GM23338 (cell line): ENCODE results near the gene CAD. TPM values are rescaled to one million over a fixed set of nuclear protein-coding genes. Genes with fewer than 3 reads are reported as not detected.

Source experiments
- ATAC-seq: fragments of 200-7000 bp; cut with Tn5 transposase; 3 replicates; pipeline ENCODE4 v1.9.1; 2020
- DNase-seq: peaks from one replicate; pipeline ENCODE4 v3.0.0-alpha.2; 2015; ENCODE audit warnings: low spot score
- H2AFZ ChIP-seq: fragments of 200-600 bp; sonication (generic); 2 replicates; pipeline ENCODE4 v1.8.0; 2016; ENCODE audit warnings: antibody characterized with exemption, mild to moderate bottlenecking, moderate library complexity
- H3F3A ChIP-seq: fragments of 200-600 bp; sonication (generic); replicated peaks from 2 replicates; pipeline ENCODE4 v1.8.0; 2017; ENCODE audit warnings: antibody characterized with exemption, mixed run types, low read depth
- H3K27ac ChIP-seq: fragments of 200-600 bp; sonication (generic); 2 replicates; pipeline ENCODE4 v1.6.1; 2016; ENCODE audit warnings: low read depth
- H3K27me3 ChIP-seq: fragments of 200-600 bp; sonication (generic); 2 replicates; pipeline ENCODE4 v1.8.0; 2016; ENCODE audit warnings: mild to moderate bottlenecking, mixed run types, moderate library complexity; ENCODE audit not compliant: insufficient read depth
- H3K36me3 ChIP-seq: fragments of 200-600 bp; sonication (generic); 2 replicates; pipeline ENCODE4 v1.8.0; 2016; ENCODE audit warnings: mild to moderate bottlenecking; ENCODE audit not compliant: insufficient read depth
- H3K4me1 ChIP-seq: fragments of 200-600 bp; sonication (generic); 2 replicates; pipeline ENCODE4 v1.8.0; 2016; ENCODE audit warnings: mild to moderate bottlenecking, moderate library complexity; ENCODE audit not compliant: insufficient read depth
- H3K4me2 ChIP-seq: fragments of 200-600 bp; sonication (generic); 2 replicates; pipeline ENCODE4 v1.7.1; 2017; ENCODE audit warnings: mixed run types
- H3K4me3 ChIP-seq: fragments of 200-600 bp; sonication (generic); 2 replicates; pipeline ENCODE4 v1.6.1; 2016; ENCODE audit warnings: mixed run types
- H3K79me2 ChIP-seq: fragments of 200-600 bp; sonication (generic); replicated peaks from 2 replicates; pipeline ENCODE4 v1.8.0; 2017; ENCODE audit warnings: mild to moderate bottlenecking; ENCODE audit not compliant: insufficient read depth
- H3K9me2 ChIP-seq: fragments of 200-600 bp; sonication (generic); 2 replicates; pipeline ENCODE4 v1.8.0; 2017; ENCODE audit not compliant: insufficient read depth
- H4K20me1 ChIP-seq: fragments of 200-600 bp; sonication (generic); replicated peaks from 2 replicates; pipeline ENCODE4 v1.8.0; 2017; ENCODE audit warnings: mild to moderate bottlenecking; ENCODE audit not compliant: insufficient read depth
- H3K27ac Mint-ChIP-seq: 2 replicates; pipeline ENCODE4 v1.8.0; 2020; ENCODE audit warnings: inconsistent platforms, mild to moderate bottlenecking, moderate library complexity, mixed read lengths
- H3K27me3 Mint-ChIP-seq: 3 replicates; pipeline ENCODE4 v1.8.0; 2022; ENCODE audit warnings: low read depth, mild to moderate bottlenecking, moderate library complexity, mixed read lengths, inconsistent platforms; ENCODE audit not compliant: insufficient read depth, poor library complexity
- H3K36me3 Mint-ChIP-seq: 3 replicates; pipeline ENCODE4 v1.8.0; 2021; ENCODE audit warnings: low read depth, mild to moderate bottlenecking, inconsistent platforms, moderate library complexity, mixed read lengths
- H3K4me1 Mint-ChIP-seq: 3 replicates; pipeline ENCODE4 v1.8.0; 2020; ENCODE audit warnings: mild to moderate bottlenecking, inconsistent platforms, mixed read lengths
- H3K4me3 Mint-ChIP-seq: 3 replicates; pipeline ENCODE4 v1.8.0; 2021; ENCODE audit warnings: moderate library complexity, mild to moderate bottlenecking, inconsistent platforms, mixed read lengths
- H3K9me3 Mint-ChIP-seq: 3 replicates; pipeline ENCODE4 v1.8.0; 2020; ENCODE audit warnings: moderate library complexity, mild to moderate bottlenecking, inconsistent platforms, mixed read lengths
- CREB1 ChIP-seq: fragments of 250-450 bp; sonication (Bioruptor Pico); IDR thresholded peaks from 2 replicates; pipeline ENCODE4 v1.5.0; 2020; ENCODE audit warnings: low read depth, mild to moderate bottlenecking, moderate library complexity
- EZH2 ChIP-seq: fragments of 200-600 bp; sonication (generic); IDR thresholded peaks from one replicate; pipeline ENCODE4 v1.8.0; 2017; ENCODE audit warnings: antibody characterized with exemption, mild to moderate bottlenecking, low read depth; ENCODE audit not compliant: unreplicated experiment
- EZH2phosphoT487 ChIP-seq: fragments of 200-600 bp; sonication (generic); IDR thresholded peaks from one replicate; pipeline ENCODE4 v1.8.1; 2018; ENCODE audit warnings: antibody characterized with exemption; ENCODE audit not compliant: unreplicated experiment
- JUNB ChIP-seq: IDR thresholded peaks from one replicate; pipeline ENCODE4 v1.6.1; 2016; ENCODE audit warnings: antibody characterized with exemption; ENCODE audit not compliant: unreplicated experiment
- NANOG ChIP-seq: IDR thresholded peaks from 2 replicates; pipeline ENCODE4 v1.6.1; 2016; ENCODE audit warnings: antibody characterized with exemption, borderline replicate concordance
- POLR2AphosphoS5 ChIP-seq: IDR thresholded peaks from 2 replicates; pipeline ENCODE4 v1.6.1; 2016; ENCODE audit warnings: antibody characterized with exemption, low read depth
- STAT1 ChIP-seq: IDR thresholded peaks from one replicate; pipeline ENCODE4 v1.6.1; 2016; ENCODE audit warnings: antibody characterized with exemption; ENCODE audit not compliant: unreplicated experiment
- ZNF114 ChIP-seq: fragments of 250-450 bp; sonication (Bioruptor Pico); IDR thresholded peaks from 2 replicates; pipeline ENCODE4 v1.5.0; 2020; ENCODE audit warnings: mild to moderate bottlenecking, moderate library complexity
- ZNF331 ChIP-seq: fragments of 250-450 bp; sonication (Bioruptor Pico); IDR thresholded peaks from 2 replicates; pipeline ENCODE4 v1.5.0; 2020; ENCODE audit warnings: low read depth, mild to moderate bottlenecking, moderate library complexity
- polyA plus RNA-seq: library from polyadenylated mRNA; unstranded; fragments of >200 nt; fragmentation: Nextera tagmentation; extraction: Ambion mirVana; gene quantifications from 2 replicates; pipeline ENCODE4 v1.2.1, GENCODE V29; 2016
- total RNA-seq: library from RNA; depleted of rRNA; stranded (reverse); fragments of >200 nt; shearing (Covaris generic); gene quantifications from 2 replicates; pipeline ENCODE4 v1.2.3, GENCODE V29; 2014
- TF ChIP-seq, protein P1 (sequence below): IDR thresholded peaks from 2 replicates; pipeline ENCODE4 v1.6.1; 2016; ENCODE audit warnings: antibody characterized with exemption
- TF ChIP-seq, protein P2 (sequence below): IDR thresholded peaks from one replicate; pipeline ENCODE4 v1.6.1; 2018; ENCODE audit warnings: antibody characterized with exemption; ENCODE audit not compliant: unreplicated experiment
- TF ChIP-seq, protein P3 (sequence below), 2 experiments: fragments of 200-600 bp in 1 of 2; sonication (generic) in 1 of 2; conservative IDR thresholded peaks; 2 replicates each; pipeline versions ENCODE4 v1.5.1 to v1.6.1; 2016 to 2017; ENCODE audit warnings: antibody characterized with exemption in 2 of 2, low read depth in 2 of 2, mild to moderate bottlenecking in 2 of 2, moderate library complexity in 1 of 2
- TF ChIP-seq, protein P4 (sequence below): fragments of 250-450 bp; sonication (Bioruptor Pico); IDR thresholded peaks from 2 replicates; pipeline ENCODE4 v1.5.0; 2020; ENCODE audit warnings: mild to moderate bottlenecking, moderate library complexity

The CAD gene
- total and polyA plus RNA-seq, 2 experiments from 2014 or later = 38.1 to 147 TPM

DNA sequence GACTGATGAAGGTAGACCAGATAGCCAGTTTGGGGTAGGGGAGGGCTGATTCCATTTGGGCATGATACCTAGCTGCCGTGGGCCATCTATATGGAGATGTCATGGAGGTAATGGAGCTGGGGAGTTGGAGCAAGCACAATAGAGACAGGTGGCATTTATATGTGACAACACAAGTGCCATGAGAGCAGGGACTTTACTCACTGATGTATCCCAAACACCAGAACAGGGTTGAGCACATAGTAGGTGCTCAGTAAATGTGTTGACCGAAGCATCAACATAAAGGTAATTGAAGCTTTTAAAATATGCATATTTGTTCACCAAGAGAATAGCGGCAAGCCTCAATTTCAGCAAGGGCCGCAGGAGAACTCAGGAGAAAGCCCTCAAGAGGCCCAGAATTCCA lies 30.7 kb downstream of the CAD start:
- Histone ChIP-seq H3K9me2 (no peaks in the 10 kb centered on the region), H3K4me1 (peaks cover 10% of the 10 kb centered on the region), H3K79me2 (no peaks in the 10 kb centered on the region), H3K27me3 (peaks cover 14% of the 10 kb centered on the region), H4K20me1 (no peaks in the 10 kb centered on the region; the same call in 1 of the 2 replicates), H3F3A (peaks cover 17% of the 10 kb centered on the region), H2AFZ (no peak overlapping the region), H3K27ac (no peak overlapping the region), H3K36me3 (0 out of 2 replicates have a peak, but pooled peaks cover under 1% of the 10 kb centered on the region), H3K4me3 (no peak overlapping the region), H3K4me2 (no peak overlapping the region)
- Mint-ChIP-seq H3K4me1 (peaks cover 18% of the 10 kb centered on the region), H3K9me3 (no peaks in the 10 kb centered on the region; the same call in 2 of the 3 replicates), H3K4me3 (no peak overlapping the region), H3K36me3 (peaks cover 19% of the 10 kb centered on the region), H3K27ac (no peak overlapping the region), H3K27me3 (peaks cover 23% of the 10 kb centered on the region)
- no peak for TF ChIP-seq CREB1
- no peak for TF ChIP-seq POLR2AphosphoS5
- TF ChIP-seq STAT1 = no peak
- TF ChIP-seq, protein P1, sequence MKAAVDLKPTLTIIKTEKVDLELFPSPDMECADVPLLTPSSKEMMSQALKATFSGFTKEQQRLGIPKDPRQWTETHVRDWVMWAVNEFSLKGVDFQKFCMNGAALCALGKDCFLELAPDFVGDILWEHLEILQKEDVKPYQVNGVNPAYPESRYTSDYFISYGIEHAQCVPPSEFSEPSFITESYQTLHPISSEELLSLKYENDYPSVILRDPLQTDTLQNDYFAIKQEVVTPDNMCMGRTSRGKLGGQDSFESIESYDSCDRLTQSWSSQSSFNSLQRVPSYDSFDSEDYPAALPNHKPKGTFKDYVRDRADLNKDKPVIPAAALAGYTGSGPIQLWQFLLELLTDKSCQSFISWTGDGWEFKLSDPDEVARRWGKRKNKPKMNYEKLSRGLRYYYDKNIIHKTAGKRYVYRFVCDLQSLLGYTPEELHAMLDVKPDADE = no peak
- TF ChIP-seq NANOG = no peak
- TF ChIP-seq, protein P2, sequence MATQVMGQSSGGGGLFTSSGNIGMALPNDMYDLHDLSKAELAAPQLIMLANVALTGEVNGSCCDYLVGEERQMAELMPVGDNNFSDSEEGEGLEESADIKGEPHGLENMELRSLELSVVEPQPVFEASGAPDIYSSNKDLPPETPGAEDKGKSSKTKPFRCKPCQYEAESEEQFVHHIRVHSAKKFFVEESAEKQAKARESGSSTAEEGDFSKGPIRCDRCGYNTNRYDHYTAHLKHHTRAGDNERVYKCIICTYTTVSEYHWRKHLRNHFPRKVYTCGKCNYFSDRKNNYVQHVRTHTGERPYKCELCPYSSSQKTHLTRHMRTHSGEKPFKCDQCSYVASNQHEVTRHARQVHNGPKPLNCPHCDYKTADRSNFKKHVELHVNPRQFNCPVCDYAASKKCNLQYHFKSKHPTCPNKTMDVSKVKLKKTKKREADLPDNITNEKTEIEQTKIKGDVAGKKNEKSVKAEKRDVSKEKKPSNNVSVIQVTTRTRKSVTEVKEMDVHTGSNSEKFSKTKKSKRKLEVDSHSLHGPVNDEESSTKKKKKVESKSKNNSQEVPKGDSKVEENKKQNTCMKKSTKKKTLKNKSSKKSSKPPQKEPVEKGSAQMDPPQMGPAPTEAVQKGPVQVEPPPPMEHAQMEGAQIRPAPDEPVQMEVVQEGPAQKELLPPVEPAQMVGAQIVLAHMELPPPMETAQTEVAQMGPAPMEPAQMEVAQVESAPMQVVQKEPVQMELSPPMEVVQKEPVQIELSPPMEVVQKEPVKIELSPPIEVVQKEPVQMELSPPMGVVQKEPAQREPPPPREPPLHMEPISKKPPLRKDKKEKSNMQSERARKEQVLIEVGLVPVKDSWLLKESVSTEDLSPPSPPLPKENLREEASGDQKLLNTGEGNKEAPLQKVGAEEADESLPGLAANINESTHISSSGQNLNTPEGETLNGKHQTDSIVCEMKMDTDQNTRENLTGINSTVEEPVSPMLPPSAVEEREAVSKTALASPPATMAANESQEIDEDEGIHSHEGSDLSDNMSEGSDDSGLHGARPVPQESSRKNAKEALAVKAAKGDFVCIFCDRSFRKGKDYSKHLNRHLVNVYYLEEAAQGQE = no peak
- no peak for TF ChIP-seq EZH2
- no peak for TF ChIP-seq ZNF114 (CRISPR knock-in tag)
- TF ChIP-seq, protein P3, sequence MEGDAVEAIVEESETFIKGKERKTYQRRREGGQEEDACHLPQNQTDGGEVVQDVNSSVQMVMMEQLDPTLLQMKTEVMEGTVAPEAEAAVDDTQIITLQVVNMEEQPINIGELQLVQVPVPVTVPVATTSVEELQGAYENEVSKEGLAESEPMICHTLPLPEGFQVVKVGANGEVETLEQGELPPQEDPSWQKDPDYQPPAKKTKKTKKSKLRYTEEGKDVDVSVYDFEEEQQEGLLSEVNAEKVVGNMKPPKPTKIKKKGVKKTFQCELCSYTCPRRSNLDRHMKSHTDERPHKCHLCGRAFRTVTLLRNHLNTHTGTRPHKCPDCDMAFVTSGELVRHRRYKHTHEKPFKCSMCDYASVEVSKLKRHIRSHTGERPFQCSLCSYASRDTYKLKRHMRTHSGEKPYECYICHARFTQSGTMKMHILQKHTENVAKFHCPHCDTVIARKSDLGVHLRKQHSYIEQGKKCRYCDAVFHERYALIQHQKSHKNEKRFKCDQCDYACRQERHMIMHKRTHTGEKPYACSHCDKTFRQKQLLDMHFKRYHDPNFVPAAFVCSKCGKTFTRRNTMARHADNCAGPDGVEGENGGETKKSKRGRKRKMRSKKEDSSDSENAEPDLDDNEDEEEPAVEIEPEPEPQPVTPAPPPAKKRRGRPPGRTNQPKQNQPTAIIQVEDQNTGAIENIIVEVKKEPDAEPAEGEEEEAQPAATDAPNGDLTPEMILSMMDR (conservative IDR thresholded peaks at IDR 0.05; ENCODE audit: low read depth in 2 of 2) = no peak
- no peak for TF ChIP-seq JUNB
- no peak for TF ChIP-seq ZNF331
- TF ChIP-seq, protein P4, sequence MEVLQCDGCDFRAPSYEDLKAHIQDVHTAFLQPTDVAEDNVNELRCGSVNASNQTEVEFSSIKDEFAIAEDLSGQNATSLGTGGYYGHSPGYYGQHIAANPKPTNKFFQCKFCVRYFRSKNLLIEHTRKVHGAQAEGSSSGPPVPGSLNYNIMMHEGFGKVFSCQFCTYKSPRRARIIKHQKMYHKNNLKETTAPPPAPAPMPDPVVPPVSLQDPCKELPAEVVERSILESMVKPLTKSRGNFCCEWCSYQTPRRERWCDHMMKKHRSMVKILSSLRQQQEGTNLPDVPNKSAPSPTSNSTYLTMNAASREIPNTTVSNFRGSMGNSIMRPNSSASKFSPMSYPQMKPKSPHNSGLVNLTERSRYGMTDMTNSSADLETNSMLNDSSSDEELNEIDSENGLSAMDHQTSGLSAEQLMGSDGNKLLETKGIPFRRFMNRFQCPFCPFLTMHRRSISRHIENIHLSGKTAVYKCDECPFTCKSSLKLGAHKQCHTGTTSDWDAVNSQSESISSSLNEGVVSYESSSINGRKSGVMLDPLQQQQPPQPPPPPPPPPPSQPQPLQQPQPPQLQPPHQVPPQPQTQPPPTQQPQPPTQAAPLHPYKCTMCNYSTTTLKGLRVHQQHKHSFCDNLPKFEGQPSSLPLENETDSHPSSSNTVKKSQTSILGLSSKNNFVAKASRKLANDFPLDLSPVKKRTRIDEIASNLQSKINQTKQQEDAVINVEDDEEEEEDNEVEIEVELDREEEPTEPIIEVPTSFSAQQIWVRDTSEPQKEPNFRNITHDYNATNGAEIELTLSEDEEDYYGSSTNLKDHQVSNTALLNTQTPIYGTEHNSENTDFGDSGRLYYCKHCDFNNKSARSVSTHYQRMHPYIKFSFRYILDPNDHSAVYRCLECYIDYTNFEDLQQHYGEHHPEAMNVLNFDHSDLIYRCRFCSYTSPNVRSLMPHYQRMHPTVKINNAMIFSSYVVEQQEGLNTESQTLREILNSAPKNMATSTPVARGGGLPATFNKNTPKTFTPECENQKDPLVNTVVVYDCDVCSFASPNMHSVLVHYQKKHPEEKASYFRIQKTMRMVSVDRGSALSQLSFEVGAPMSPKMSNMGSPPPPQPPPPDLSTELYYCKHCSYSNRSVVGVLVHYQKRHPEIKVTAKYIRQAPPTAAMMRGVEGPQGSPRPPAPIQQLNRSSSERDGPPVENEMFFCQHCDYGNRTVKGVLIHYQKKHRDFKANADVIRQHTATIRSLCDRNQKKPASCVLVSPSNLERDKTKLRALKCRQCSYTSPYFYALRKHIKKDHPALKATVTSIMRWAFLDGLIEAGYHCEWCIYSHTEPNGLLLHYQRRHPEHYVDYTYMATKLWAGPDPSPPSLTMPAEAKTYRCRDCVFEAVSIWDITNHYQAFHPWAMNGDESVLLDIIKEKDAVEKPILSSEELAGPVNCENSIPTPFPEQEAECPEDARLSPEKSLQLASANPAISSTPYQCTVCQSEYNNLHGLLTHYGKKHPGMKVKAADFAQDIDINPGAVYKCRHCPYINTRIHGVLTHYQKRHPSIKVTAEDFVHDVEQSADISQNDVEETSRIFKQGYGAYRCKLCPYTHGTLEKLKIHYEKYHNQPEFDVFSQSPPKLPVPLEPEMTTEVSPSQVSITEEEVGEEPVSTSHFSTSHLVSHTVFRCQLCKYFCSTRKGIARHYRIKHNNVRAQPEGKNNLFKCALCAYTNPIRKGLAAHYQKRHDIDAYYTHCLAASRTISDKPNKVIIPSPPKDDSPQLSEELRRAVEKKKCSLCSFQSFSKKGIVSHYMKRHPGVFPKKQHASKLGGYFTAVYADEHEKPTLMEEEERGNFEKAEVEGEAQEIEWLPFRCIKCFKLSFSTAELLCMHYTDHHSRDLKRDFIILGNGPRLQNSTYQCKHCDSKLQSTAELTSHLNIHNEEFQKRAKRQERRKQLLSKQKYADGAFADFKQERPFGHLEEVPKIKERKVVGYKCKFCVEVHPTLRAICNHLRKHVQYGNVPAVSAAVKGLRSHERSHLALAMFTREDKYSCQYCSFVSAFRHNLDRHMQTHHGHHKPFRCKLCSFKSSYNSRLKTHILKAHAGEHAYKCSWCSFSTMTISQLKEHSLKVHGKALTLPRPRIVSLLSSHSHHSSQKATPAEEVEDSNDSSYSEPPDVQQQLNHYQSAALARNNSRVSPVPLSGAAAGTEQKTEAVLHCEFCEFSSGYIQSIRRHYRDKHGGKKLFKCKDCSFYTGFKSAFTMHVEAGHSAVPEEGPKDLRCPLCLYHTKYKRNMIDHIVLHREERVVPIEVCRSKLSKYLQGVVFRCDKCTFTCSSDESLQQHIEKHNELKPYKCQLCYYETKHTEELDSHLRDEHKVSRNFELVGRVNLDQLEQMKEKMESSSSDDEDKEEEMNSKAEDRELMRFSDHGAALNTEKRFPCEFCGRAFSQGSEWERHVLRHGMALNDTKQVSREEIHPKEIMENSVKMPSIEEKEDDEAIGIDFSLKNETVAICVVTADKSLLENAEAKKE (CRISPR knock-in tag) = no peak
- TF ChIP-seq EZH2phosphoT487 = no peak
- DNase-seq = no peak
- no peak for ATAC-seq
